Neuron (in vitro differentiated cells): ENCODE data around the gene F8.
"Not testable (repeated sequence)": the region's sequence is repeated elsewhere in the genome, so short reads cannot be mapped to it uniquely, and the experiment has no call there.

Experiments
- H2AFZ ChIP-seq: one replicate; pipeline ENCODE4 v1.6.1; 2013; ENCODE audit warnings: low read depth, mild to moderate bottlenecking, inconsistent platforms, low read length, moderate library complexity
- H3K27me3 ChIP-seq: one replicate; pipeline ENCODE4 v1.6.1; 2013; ENCODE audit warnings: low read length; ENCODE audit not compliant: insufficient read depth
- H3K36me3 ChIP-seq: one replicate; pipeline ENCODE4 v1.6.1; 2013; ENCODE audit warnings: low read length; ENCODE audit not compliant: insufficient read depth
- H3K4me1 ChIP-seq: one replicate; pipeline ENCODE4 v1.6.1; 2013; ENCODE audit warnings: low read length; ENCODE audit not compliant: insufficient read depth
- H3K4me3 ChIP-seq: 2 replicates; pipeline ENCODE4 v1.5.1; 2013; ENCODE audit warnings: mild to moderate bottlenecking, low read length, moderate library complexity
- H3K9me3 ChIP-seq: one replicate; pipeline ENCODE4 v1.6.1; 2013; ENCODE audit warnings: low read length

Gene F8

DNA sequence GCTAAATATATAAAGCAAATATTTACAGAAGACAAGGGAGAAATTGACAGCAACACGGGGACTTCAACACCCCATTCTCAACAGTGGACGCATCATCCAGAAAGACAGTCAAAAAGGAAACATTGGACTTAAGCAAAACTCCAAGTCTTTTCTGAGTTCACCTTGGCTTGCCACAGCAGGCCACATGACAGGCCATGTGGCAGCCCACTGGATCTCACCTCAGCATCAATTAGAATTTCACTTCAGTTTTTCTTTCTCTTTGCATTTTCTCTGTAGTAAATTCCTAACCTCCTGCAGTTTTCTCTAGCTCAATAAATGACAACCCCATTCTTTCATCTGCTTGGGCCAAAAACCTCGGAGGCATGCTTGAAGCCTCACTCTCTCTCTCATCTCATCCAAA is 200.5 kb downstream of the F8 start:
- Histone ChIP-seq H2AFZ (no peak overlapping the region), H3K4me3 (no peak overlapping the region), H3K9me3 (no peaks in the 10 kb centered on the region), H3K27me3 (peaks cover 2% of the 10 kb centered on the region), H3K36me3 (no peaks in the 10 kb centered on the region), H3K4me1 (peaks cover 4% of the 10 kb centered on the region)

DNA sequence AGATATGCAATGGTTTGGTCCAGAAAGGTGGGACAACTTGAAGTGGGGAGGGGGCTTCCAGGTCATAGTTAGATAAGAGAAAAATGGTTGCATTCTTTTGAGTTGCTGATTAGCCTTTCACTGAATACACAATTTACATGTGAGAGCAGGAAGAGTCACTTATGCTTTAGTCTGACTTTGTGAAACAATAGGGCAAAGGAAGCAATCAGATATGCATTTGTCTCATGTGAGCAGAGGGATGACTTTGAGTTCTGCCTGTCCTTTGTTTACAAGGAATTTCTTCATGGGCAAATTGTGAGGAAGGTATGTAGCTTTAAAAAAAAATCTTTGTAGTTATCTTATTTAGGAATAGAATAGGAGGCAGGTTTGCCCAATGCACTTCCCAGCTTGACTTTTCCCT is 201.0 kb downstream of the F8 start:
- peaks cover 4% of the 10 kb centered on the region for H3K4me1 ChIP-seq
- H3K9me3 ChIP-seq = no peaks in the 10 kb centered on the region
- H3K36me3 ChIP-seq = no peaks in the 10 kb centered on the region
- no peak overlapping the region for H2AFZ ChIP-seq
- peaks cover 2% of the 10 kb centered on the region for H3K27me3 ChIP-seq
- H3K4me3 ChIP-seq = no peak overlapping the region

DNA sequence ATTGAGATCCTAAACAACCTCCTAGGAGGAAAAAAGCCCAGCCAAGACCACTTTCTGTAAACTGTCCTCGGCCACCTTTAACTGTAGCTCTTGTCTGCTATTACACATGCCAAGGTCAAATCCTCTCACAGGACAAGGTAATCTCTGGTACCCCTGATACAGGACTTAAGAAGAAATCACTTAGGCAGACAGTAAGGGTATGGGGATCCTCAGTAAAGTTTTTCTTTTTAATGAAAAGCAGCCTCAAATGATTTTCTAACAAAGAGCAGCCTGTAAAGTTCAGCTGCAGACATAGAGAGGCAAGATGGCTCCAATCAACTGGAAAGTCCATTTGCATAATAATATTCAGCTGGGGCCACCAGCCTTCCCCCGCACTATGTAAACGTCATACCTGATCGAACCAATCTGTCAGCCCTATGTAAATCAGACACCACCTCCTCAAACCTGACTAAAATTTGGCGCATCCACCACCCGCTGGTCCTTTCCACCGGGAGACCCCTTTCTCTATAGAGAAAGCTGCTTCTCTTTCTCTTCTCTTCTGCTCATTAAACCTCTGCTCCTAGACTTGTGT is 202.7 kb downstream of the F8 start:
- H3K4me1 ChIP-seq = peaks cover 4% of the 10 kb centered on the region
- no peaks in the 10 kb centered on the region for H3K36me3 ChIP-seq
- no peak overlapping the region for H3K4me3 ChIP-seq
- peaks cover 6% of the 10 kb centered on the region for H3K27me3 ChIP-seq
- H2AFZ ChIP-seq = no peak overlapping the region
- no peaks in the 10 kb centered on the region for H3K9me3 ChIP-seq

DNA sequence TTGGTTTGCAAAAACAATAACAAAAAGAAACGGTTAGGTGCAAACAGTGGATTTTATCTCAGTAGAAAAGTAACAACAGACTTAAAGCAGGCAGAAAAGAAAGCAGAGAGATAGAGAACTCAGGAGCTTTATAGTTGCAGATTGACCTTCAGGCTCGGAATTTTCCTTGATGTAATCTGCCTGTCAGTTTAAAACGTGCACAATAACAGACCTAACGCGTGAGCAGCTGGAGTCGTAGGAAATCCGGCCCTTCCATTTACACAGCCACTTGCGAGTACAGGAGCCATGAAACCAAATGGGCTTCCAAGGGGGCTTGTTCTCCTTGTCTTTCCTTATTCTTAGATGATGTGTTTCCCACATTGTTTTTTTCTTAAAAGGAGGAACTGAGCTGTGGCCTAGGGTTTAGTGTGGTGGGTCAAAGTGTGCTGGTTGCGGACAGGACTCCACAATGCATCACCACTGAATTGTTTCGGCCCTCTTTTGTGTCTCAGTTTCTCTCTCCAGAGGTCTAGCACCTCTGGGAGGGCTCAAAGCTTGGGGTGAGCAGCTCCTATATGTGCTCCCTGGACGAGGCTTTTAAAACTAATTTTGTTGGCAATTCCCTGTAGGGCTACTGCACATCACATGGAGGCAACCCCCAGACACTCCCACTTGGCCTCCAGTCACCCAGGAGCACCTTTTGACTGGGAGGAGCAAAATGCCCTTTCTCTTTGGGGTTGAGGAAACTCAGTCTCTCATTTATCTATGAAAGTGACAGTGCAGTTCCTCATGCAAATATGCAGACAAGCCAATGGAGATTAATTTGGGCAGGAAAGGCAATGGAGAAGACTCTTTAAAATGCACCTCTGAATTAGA is 203.4 kb downstream of the F8 start:
- no peak overlapping the region for H2AFZ ChIP-seq
- no peaks in the 10 kb centered on the region for H3K9me3 ChIP-seq
- H3K36me3 ChIP-seq = no peaks in the 10 kb centered on the region
- peaks cover 4% of the 10 kb centered on the region for H3K4me1 ChIP-seq
- H3K27me3 ChIP-seq = peaks cover 6% of the 10 kb centered on the region
- H3K4me3 ChIP-seq = no peak overlapping the region

DNA sequence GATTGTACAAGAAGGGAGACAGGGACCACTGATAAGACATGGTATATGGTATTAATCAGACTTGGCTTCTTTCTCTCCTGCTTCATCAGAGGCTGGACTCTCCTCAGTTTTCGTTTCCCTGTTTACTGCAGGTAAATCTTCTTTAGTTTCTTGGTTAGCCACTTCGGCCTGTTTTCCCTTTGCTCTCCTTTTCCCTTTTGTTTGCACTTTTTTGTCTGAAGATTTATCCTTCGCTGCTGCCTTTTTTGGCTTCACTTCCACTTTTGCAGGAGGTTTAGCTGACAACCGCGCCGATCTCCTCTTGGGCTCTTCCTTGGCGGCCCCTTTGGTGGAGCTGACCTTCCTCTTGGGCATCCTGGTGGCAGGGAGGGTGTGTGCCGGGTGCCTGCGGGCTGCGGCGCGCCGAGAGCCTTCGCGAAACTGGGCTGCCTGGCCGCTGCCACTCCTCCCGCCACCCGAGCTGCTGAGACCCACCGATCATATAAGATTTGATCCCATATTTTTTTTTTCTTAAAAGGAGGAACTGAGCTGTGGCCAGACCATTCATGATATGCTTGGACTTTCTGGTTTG is 205.4 kb downstream of the F8 start:
- not testable (repeated sequence) for H3K4me3 ChIP-seq, H3K9me3 ChIP-seq, H2AFZ ChIP-seq, H3K4me1 ChIP-seq, H3K36me3 ChIP-seq
- peaks cover 16% of the 10 kb centered on the region for H3K27me3 ChIP-seq

DNA sequence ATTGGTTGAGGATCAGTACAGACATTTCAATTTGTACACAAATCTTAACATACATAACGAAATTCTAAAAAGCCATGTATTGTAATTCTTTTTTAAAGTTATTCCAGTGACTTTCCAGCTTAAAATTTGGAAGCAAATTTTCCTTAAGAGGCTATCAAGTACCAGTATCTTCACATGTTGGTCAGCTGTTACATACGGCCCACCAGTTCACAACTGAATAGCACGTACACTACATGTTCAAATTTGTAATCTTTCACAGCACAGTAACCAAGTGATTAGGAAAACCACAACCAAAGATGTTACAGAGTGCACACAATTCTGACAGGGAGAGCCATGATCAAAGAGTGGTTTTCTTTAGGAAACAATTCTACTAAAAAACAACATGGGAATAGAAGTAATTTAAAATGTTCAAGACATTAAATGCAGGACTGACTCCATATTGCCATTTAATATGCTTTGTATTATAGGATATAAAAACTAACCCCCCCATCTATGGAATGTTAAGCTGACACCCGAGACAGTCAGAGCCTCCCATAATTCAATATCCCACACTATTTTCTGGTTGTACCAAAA is 206.1 kb downstream of the F8 start:
- not testable (repeated sequence) for H2AFZ ChIP-seq, H3K9me3 ChIP-seq, H3K36me3 ChIP-seq, H3K4me3 ChIP-seq, H3K4me1 ChIP-seq
- peaks cover 16% of the 10 kb centered on the region for H3K27me3 ChIP-seq

DNA sequence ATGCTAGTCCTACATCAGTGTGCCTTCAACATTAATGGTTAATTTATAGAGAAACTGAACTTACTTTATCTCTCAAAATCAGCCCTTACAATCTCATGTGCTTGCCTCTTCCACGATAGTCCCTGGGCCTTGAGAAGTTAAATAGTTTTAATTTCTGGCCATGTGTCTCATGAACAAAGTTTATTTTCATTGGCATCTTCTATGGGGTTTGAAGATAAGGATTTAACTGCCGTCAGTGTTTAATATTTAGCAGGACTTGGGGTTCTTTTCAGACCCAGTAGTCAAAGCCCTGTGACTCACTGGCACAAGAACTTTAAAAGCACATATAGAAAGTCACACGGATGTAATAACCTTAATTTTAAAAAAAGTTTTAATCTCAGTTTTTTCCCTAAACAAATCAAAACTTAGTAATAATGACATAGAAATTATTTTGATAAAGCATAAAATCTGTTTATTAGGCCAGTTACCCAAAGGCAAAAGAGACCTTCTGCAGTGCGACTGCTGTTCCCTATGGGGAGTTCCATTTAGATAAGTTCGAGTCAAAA is 207.2 kb downstream of the F8 start:
- Histone ChIP-seq H3K27me3 (peaks cover 16% of the 10 kb centered on the region), H3K9me3 (no peaks in the 10 kb centered on the region), H3K36me3 (no peaks in the 10 kb centered on the region), H3K4me1 (peaks cover 4% of the 10 kb centered on the region), H2AFZ (no peak overlapping the region), H3K4me3 (no peak overlapping the region)

DNA sequence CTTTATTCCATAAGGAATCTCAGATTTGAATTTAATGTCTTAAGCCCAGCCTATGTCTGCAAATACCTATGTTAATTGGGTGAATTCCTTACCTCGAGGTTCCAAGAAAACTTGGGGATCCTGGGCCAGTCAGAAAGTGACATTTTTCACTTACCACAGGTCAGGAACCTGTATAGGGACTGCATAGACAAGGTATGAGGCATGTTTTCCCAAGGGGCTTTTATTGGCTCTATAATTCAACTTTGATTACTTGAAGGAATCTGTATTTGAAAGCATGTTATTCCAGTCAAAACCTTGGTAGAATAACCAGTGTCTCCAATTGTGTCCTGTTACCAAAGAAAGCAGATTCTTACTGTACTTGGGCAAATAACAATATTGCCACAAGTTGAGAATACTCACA is 208.7 kb downstream of the F8 start:
- H3K4me3 ChIP-seq = no peak overlapping the region
- peaks cover 16% of the 10 kb centered on the region for H3K27me3 ChIP-seq
- H2AFZ ChIP-seq = no peak overlapping the region
- H3K36me3 ChIP-seq = no peaks in the 10 kb centered on the region
- no peaks in the 10 kb centered on the region for H3K9me3 ChIP-seq
- no peaks in the 10 kb centered on the region for H3K4me1 ChIP-seq

DNA sequence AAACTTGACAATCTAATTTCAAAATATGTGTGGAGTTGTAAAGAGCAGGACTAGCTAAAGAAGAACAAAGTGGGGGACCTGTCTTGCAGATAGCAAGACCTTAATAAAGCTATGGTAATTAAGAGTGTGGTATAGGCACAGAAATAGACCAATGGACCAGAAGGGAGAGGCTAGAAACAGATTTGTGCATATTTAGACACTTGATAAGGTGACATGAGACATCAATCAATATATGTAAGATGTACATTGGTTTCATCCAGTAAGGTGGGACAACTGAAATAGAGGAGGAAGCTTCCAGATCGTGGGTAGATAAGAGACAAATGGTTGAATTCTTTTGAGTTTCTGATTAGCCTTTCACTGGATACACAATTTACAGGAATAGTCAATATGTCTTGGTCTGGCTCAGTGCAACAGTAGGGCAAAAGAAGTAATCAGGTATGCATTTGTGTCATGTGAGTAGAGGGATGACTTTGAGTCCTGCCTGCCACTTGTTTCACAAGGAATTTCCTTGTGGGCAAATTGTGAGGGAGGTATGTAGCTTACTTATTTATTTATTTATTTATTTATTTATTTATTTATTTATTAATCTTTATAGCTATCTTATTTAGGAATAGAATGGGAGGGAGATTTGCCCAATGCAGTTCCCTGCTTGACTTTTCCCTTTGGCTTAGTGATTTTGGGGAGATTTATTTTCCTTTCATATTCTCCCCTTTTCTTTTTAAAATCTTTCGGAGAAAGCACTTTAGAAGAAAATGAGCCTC is 210.0 kb downstream of the F8 start:
- Histone ChIP-seq H2AFZ (no peak overlapping the region), H3K9me3 (peaks cover 2% of the 10 kb centered on the region), H3K27me3 (peaks cover 16% of the 10 kb centered on the region), H3K4me1 (no peaks in the 10 kb centered on the region), H3K36me3 (no peaks in the 10 kb centered on the region), H3K4me3 (no peak overlapping the region)

DNA sequence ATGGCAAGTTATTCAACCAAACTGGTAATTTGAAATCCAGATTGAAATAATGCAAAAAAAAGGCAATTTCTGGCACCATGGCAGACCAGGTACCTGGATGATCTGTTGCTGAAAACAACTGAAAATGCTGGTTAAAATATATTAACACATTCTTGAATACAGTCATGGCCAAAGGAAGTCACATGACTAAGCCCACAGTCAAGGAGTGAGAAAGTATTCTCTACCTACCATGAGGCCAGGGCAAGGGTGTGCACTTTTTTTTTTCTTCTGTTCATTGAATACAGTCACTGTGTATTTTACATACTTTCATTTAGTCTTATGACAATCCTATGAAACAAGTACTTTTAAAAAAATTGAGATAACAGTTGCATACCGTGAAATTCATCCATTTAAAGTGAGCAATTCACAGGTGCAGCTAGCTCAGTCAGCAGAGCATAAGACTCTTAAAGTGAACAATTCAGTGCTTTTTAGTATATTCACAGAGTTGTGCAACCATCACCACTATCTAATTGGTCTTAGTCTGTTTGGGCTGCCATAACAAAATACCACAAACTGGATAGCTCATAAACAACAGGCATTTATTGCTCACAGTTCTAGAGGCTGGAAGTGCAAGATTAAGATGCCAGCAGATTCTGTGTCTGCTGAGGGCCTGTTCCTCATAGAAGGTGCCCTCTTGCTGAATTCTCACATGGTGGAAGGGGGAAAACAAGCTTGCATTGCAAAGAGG is 212.4 kb downstream of the F8 start:
- Histone ChIP-seq H2AFZ (no peak overlapping the region), H3K36me3 (no peaks in the 10 kb centered on the region), H3K4me3 (no peak overlapping the region), H3K9me3 (peaks cover 3% of the 10 kb centered on the region), H3K27me3 (peaks cover 17% of the 10 kb centered on the region), H3K4me1 (peaks cover 4% of the 10 kb centered on the region)

DNA sequence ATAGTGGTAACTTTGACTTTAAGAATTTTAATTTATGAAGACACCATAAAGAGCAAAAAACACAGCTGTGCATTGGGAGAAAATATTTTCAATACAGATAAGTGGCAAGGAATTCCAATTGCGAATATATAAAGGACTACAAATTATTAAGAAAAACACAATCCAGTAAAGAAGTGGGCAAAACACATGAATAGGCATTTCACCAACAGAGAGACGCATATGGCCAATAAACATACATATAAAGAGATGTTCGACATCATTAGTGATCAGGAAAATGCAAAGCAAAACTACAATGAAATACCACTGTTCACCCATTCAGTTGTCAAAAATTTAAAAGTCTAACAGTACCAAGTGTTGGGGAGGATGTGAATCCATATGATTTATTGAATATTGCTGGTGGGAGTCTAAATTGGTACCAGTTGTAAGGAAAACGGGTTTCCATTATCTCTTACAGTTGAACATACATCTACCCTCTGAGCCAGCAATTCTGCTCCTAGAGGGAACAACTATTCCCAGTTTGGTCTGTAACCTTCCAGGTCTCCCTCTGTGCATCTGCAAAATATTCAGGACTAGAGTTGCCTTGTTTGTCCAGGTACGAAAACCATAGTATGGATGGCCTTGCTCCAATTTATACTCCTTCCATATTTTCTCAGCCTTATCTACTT is 215.6 kb downstream of the F8 start:
- Histone ChIP-seq H3K9me3 (peaks cover 3% of the 10 kb centered on the region), H3K4me3 (no peak overlapping the region), H2AFZ (no peak overlapping the region), H3K27me3 (peaks cover 31% of the 10 kb centered on the region), H3K36me3 (no peaks in the 10 kb centered on the region), H3K4me1 (peaks cover 4% of the 10 kb centered on the region)

DNA sequence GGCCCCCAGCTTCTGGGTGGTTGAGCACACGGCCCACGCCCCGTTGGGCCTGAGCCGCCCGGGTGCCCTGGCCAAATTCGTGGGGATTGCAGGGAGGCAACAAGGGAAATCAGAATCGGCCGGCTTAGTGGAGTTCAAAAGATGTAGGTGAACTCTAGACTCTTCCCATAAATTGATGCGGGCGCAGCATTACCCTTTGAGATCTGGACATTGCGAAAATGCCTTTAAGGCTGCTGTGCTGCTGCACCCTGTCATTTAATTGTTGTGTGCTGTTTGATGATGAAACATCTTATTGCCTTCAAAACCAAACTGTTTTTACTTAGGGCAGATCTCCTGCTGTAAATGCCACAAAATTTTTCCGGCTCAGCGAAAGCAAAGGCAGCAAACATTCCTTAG is 216.8 kb downstream of the F8 start:
- Histone ChIP-seq H3K27me3 (peaks cover 34% of the 10 kb centered on the region), H3K4me3 (peak overlapping the region; percentile 45), H3K4me1 (peaks cover 4% of the 10 kb centered on the region)

More for the DNA sequence above, 216.8 kb downstream of the F8 start:
- Histone ChIP-seq H3K36me3 (no peaks in the 10 kb centered on the region), H3K9me3 (peaks cover 3% of the 10 kb centered on the region), H2AFZ (no peak overlapping the region)
